HG02642 (cell line): Measurements from ENCODE around the gene SEC16A.
"Not testable (repeated sequence)": the region's sequence is repeated elsewhere in the genome, so short reads cannot be mapped to it uniquely, and the experiment has no call there.

Experiments used
- ATAC-seq: cut with Tn5 transposase; IDR thresholded peaks from one replicate; pipeline ENCODE4 v1.9.1; 2021; ENCODE audit warnings: mild to moderate bottlenecking; ENCODE audit not compliant: unreplicated experiment, poor library complexity

Gene SEC16A

GRCh38 chr9:136405904-136406303 lies 76.9 kb downstream of the SEC16A start:
- ATAC-seq = not testable (repeated sequence)

GRCh38 chr9:136405481-136405880 lies 77.4 kb downstream of the SEC16A start:
- ATAC-seq = no peak

- ATAC-seq = no peak
These were observed 78.1 kb downstream of the SEC16A start for GRCh38 chr9:136404801-136405136.

GRCh38 chr9:136403915-136404800 lies 78.7 kb downstream of the SEC16A start:
- no peak for ATAC-seq

- peak; percentile 26 for ATAC-seq
These were observed 79.3 kb downstream of the SEC16A start for GRCh38 chr9:136403538-136403914.

- ATAC-seq = no peak
These were observed 80.8 kb downstream of the SEC16A start for GRCh38 chr9:136402067-136402466.

GRCh38 chr9:136401173-136401922 lies 81.5 kb downstream of the SEC16A start:
- no peak for ATAC-seq

- peak; percentile 70 for ATAC-seq
These were observed 82.6 kb downstream of the SEC16A start, which contains the start of gene SNAPC4 for GRCh38 chr9:136400038-136400834. Gene SNAPC4 (minus strand): TSS chr9:136400170. CDS start chr9:136398428, 1,742 bp downstream.

- ATAC-seq = peak; percentile 35
These were observed 83.4 kb downstream of the SEC16A start for GRCh38 chr9:136399176-136400037.

- no peak for ATAC-seq
These were observed 84.6 kb downstream of the SEC16A start for GRCh38 chr9:136398286-136398685.

GRCh38 chr9:136397643-136398042 lies 85.2 kb downstream of the SEC16A start:
- ATAC-seq = no peak

- no peak for ATAC-seq
These were observed 86.7 kb downstream of the SEC16A start for GRCh38 chr9:136396219-136396515.

GRCh38 chr9:136395345-136396218 lies 87.3 kb downstream of the SEC16A start:
- no peak for ATAC-seq

- no peak for ATAC-seq
These were observed 87.9 kb downstream of the SEC16A start for GRCh38 chr9:136395020-136395340.

- ATAC-seq = no peak
These were observed 88.4 kb downstream of the SEC16A start for GRCh38 chr9:136394312-136395019.

GRCh38 chr9:136393531-136393930 lies 89.3 kb downstream of the SEC16A start:
- no peak for ATAC-seq

GRCh38 chr9:136392538-136393449 lies 90.0 kb downstream of the SEC16A start:
- ATAC-seq = no peak
